ENCODE results near the gene SP1. TPM values are rescaled to one million over a fixed set of nuclear protein-coding genes. Genes with fewer than 3 reads are reported as not detected.
A peak's percentile ranks its signal among the peaks of the same experiment; 100 is the strongest.

SP1 gene
- total RNA-seq, 4 donors from 2014 or later, result 68.0 to 80.5 (median 74.0) TPM

DNA sequence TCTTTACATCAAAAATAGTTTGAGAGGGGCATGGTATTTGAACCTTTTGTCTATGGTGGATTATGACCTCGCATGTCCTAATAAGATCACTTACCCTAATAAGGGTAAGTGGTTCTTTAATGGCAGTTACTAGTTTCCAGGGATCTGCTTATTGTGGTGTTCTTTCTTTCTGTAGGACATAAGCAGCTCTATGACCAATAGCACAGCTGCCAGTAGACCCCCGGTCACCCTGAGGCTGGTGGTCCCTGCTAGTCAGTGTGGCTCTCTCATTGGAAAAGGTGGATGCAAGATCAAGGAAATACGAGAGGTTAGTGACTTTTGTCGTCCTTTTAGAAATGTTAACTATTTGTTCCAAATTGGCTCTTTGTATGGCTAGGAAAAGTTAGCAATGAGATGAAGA is 79.1 kb downstream of the SP1 start:
- WGBS, 2 donors (ENCODE audit: low coverage in 1 of 2), result 48 to 51% methylated on average over 4 of the region's 4 CpGs
- no peaks in the 10 kb centered on the region for H3K27me3 ChIP-seq
- H3K4me3 ChIP-seq, result no peak overlapping the region
- no peaks in the 10 kb centered on the region for H3K9me3 ChIP-seq
- TF ChIP-seq POLR2A (IDR thresholded peaks at IDR 0.05) (no peak), EP300 (IDR thresholded peaks at IDR 0.05) (no peak), POLR2AphosphoS5 (IDR thresholded peaks at IDR 0.05) (no peak)
- TF ChIP-seq, protein P1, sequence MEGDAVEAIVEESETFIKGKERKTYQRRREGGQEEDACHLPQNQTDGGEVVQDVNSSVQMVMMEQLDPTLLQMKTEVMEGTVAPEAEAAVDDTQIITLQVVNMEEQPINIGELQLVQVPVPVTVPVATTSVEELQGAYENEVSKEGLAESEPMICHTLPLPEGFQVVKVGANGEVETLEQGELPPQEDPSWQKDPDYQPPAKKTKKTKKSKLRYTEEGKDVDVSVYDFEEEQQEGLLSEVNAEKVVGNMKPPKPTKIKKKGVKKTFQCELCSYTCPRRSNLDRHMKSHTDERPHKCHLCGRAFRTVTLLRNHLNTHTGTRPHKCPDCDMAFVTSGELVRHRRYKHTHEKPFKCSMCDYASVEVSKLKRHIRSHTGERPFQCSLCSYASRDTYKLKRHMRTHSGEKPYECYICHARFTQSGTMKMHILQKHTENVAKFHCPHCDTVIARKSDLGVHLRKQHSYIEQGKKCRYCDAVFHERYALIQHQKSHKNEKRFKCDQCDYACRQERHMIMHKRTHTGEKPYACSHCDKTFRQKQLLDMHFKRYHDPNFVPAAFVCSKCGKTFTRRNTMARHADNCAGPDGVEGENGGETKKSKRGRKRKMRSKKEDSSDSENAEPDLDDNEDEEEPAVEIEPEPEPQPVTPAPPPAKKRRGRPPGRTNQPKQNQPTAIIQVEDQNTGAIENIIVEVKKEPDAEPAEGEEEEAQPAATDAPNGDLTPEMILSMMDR (IDR thresholded peaks at IDR 0.05), result no peak
- H3K36me3 ChIP-seq, result peaks cover 38 to 100% of the 10 kb centered on the region in 2 donors
- H3K4me1 ChIP-seq, result peaks cover 9 to 67% (median 12%) of the 10 kb centered on the region in 3 donors
- H3K27ac ChIP-seq, result no peak overlapping the region
- ATAC-seq, result no peak

DNA sequence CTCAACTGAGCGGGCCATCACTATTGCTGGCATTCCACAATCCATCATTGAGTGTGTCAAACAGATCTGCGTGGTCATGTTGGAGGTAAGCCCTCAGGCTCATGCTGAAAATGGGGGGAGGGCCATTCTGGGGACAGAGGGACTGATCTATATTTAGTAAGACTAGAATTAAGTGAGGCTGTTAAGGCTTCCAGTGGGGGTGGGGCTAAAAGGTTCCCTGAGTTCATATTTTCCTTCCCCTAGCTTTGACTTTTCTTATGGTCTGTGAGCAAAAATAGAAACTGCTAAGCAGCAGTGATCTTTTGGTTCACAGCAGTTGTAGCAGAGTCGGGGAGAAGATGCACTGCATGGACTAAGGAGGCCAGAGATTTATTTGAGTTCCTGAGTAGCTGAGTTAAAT is 81.1 kb downstream of the SP1 start:
- H3K9me3 ChIP-seq, result no peaks in the 10 kb centered on the region
- 24 to 29% methylated on average over 3 of the region's 3 CpGs for whole genome bisulfite sequencing, 2 donors (ENCODE audit: low coverage in 1 of 2)
- H3K36me3 ChIP-seq, result peaks cover 38 to 100% of the 10 kb centered on the region in 2 donors
- ATAC-seq, result peak; percentile 42
- TF ChIP-seq POLR2A (IDR thresholded peaks at IDR 0.05), result no peak
- TF ChIP-seq EP300 (IDR thresholded peaks at IDR 0.05), result no peak
- TF ChIP-seq, protein P1 (IDR thresholded peaks at IDR 0.05), result no peak
- TF ChIP-seq POLR2AphosphoS5 (IDR thresholded peaks at IDR 0.05), result no peak
- H3K4me3 ChIP-seq, result no peak overlapping the region
- peaks cover under 1 to 77% (median 10%) of the 10 kb centered on the region in 3 donors for H3K4me1 ChIP-seq
- peak overlapping the region in 3 of 4 donors; percentile 11 to 61 (median 36) for H3K27ac ChIP-seq
- H3K27me3 ChIP-seq, result no peaks in the 10 kb centered on the region

DNA sequence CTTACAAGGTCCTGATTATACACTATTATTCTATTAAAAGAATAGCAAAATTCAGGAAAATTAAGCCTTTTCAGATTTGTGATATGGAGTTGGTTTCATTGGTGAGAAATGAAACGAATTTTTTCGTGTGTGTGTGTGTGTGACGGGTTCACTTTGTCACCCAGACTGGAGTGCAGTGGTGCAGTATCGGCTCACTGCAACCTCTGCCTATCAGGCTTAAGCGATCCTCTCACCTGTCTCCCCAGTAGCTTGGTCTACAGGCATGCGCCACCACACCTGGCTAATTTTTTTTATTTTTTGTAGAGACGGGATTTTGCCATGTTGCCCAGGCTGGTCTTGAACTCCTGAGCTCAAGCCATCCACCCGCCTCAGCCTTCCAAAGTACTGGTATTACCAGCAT is 81.6 kb downstream of the SP1 start:
- Histone ChIP-seq H3K9me3 (no peaks in the 10 kb centered on the region), H3K27ac (peak overlapping the region in 1 of 4 donors; percentile 61), H3K4me1 (peaks cover 3 to 82% (median 10%) of the 10 kb centered on the region in 3 donors), H3K4me3 (no peak overlapping the region), H3K27me3 (no peaks in the 10 kb centered on the region), H3K36me3 (peaks cover 37 to 100% of the 10 kb centered on the region in 2 donors)
- TF ChIP-seq POLR2AphosphoS5 (IDR thresholded peaks at IDR 0.05) (no peak), POLR2A (IDR thresholded peaks at IDR 0.05) (no peak), EP300 (IDR thresholded peaks at IDR 0.05) (no peak)
- TF ChIP-seq, protein P1 (IDR thresholded peaks at IDR 0.05), result no peak
- WGBS, 2 donors (ENCODE audit: low coverage in 1 of 2), result 67 to 75% methylated on average over 8 of the region's 8 CpGs
- ATAC-seq, result no peak

DNA sequence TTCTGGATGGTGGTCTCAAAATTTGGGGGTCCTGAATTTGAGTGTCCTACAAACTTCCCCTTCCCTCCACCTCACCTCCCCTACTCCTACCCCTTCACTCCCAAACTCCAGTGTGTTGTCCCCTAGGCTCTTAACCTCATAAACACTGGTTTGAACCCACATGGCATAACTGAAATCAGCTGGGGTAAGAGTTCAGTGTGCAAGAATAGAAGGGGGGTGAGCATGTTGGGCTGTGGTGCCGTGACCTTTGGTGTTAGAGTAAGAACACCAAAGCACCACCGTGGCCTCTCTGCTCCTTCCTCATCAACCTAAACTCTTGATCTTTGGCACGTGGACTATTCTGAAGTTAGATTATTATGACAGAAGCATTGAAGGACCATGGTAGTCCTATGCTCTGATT is 83.0 kb downstream of the SP1 start:
- 50 to 80% methylated on average over 2 to 3 of the region's 3 CpGs for WGBS, 2 donors (ENCODE audit: low coverage in 1 of 2)
- no peak for ATAC-seq
- no peak for TF ChIP-seq POLR2A (IDR thresholded peaks at IDR 0.05)
- no peak for TF ChIP-seq POLR2AphosphoS5 (IDR thresholded peaks at IDR 0.05)
- no peak for TF ChIP-seq EP300 (IDR thresholded peaks at IDR 0.05)
- TF ChIP-seq, protein P1 (IDR thresholded peaks at IDR 0.05), result no peak
- Histone ChIP-seq H3K4me3 (no peak overlapping the region), H3K27ac (no peak overlapping the region), H3K9me3 (no peaks in the 10 kb centered on the region), H3K4me1 (peaks cover 3 to 88% (median 10%) of the 10 kb centered on the region in 3 donors), H3K36me3 (peaks cover 28 to 100% of the 10 kb centered on the region in 2 donors), H3K27me3 (no peaks in the 10 kb centered on the region)

DNA sequence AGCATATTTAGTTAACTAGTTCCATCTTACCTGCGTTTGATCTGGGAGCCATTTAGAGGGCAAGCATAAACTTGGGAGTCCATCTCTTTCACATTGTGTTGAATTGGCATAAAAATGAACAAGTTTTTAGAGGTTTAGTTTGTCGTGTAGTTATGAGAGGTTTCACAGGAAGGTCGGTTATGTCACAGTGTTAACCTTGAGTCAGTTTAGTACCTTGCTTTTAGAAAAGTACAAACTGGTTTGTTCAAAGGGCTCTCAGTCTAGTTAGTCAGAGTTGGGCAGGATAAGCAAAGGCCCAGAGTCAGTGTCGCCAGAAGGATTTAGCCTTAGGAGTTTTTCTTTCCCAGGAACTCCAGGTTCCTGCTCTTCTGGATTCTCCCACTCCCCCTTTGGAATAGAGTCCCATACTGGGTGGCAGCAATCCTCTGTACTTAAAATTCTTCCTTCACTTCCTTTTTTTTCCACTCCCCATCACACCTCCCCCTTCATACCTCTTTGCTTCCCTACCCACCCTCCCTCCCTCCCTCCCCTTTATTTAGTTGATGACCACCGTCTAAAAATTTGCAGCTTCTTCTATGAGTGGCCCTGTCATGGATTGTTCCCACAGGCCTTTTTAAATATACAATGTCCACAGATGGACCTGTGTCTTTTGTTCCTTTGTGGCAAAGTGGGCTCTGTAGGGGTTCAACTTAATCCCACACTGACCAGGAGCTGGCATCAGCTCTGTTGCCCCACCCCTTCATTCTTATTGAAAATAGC is 84.0 kb downstream of the SP1 start:
- Histone ChIP-seq H3K4me1 (peaks cover 3 to 88% (median 10%) of the 10 kb centered on the region in 3 donors), H3K36me3 (peaks cover 31 to 100% of the 10 kb centered on the region in 2 donors), H3K9me3 (no peaks in the 10 kb centered on the region), H3K27me3 (no peaks in the 10 kb centered on the region), H3K4me3 (no peak overlapping the region), H3K27ac (no peak overlapping the region)
- ATAC-seq, result no peak
- 40 to 59% methylated on average over 3 to 5 of the region's 5 CpGs for WGBS, 2 donors (ENCODE audit: low coverage in 1 of 2)
- TF ChIP-seq POLR2AphosphoS5 (IDR thresholded peaks at IDR 0.05) (no peak), POLR2A (IDR thresholded peaks at IDR 0.05) (no peak), EP300 (IDR thresholded peaks at IDR 0.05) (no peak)
- TF ChIP-seq, protein P1 (IDR thresholded peaks at IDR 0.05), result no peak
